H9 (cell line): Measurements from ENCODE around the gene ARHGAP40. TPM values are rescaled to one million over a fixed set of nuclear protein-coding genes. Genes with fewer than 3 reads are reported as not detected.

Experiments
- DNase-seq: peaks from one replicate; pipeline ENCODE4 v3.0.0-alpha.2; 2017
- H2AFZ ChIP-seq: one replicate; pipeline ENCODE4 v1.6.1; 2013; ENCODE audit warnings: mild to moderate bottlenecking, low read length, control low read depth, moderate library complexity
- H2AK5ac ChIP-seq: 2 replicates; pipeline ENCODE4 v1.6.1; 2013; ENCODE audit warnings: low read length, control low read depth, mixed read lengths; ENCODE audit not compliant: insufficient read length
- H2BK120ac ChIP-seq: one replicate; pipeline ENCODE4 v1.6.1; 2013; ENCODE audit warnings: low read depth, mild to moderate bottlenecking, low read length, control low read depth, inconsistent platforms; ENCODE audit not compliant: poor library complexity, severe bottlenecking
- H2BK12ac ChIP-seq: 2 replicates; pipeline ENCODE4 v1.6.1; 2013; ENCODE audit warnings: low read length, control low read depth, mixed read lengths, low read depth; ENCODE audit not compliant: insufficient read length
- H2BK15ac ChIP-seq: 2 replicates; pipeline ENCODE4 v1.6.1; 2013; ENCODE audit warnings: low read depth, low read length, control low read depth
- H2BK20ac ChIP-seq: one replicate; pipeline ENCODE4 v1.6.1; 2013; ENCODE audit warnings: low read depth, mild to moderate bottlenecking, low read length, control low read depth, inconsistent platforms; ENCODE audit not compliant: poor library complexity, severe bottlenecking
- H2BK5ac ChIP-seq: 2 replicates; pipeline ENCODE4 v1.6.1; 2013; ENCODE audit warnings: low read length, control low read depth, mixed read lengths; ENCODE audit not compliant: insufficient read length
- H3K14ac ChIP-seq: 2 replicates; pipeline ENCODE4 v1.6.1; 2013; ENCODE audit warnings: low read length, control low read depth; ENCODE audit not compliant: insufficient read depth
- H3K18ac ChIP-seq: 2 replicates; pipeline ENCODE4 v1.6.1; 2013; ENCODE audit warnings: low read depth, mild to moderate bottlenecking, mixed read lengths, low read length, control low read depth; ENCODE audit not compliant: insufficient read length
- H3K23ac ChIP-seq: 2 replicates; pipeline ENCODE4 v1.6.1; 2013; ENCODE audit warnings: low read length, control low read depth, mixed read lengths, low read depth; ENCODE audit not compliant: insufficient read length
- H3K23me2 ChIP-seq: 2 replicates; pipeline ENCODE4 v1.6.1; 2013; ENCODE audit warnings: low read depth, mild to moderate bottlenecking, mixed read lengths, low read length, control low read depth; ENCODE audit not compliant: insufficient read length, poor library complexity, severe bottlenecking
- H3K27ac ChIP-seq: 2 replicates; pipeline ENCODE4 v1.5.1; 2013; ENCODE audit warnings: low read length, control low read depth, mixed read lengths, low read depth; ENCODE audit not compliant: insufficient read length
- H3K27me3 ChIP-seq: 2 replicates; pipeline ENCODE4 v1.6.1; 2013; ENCODE audit warnings: low read length, control low read depth, inconsistent platforms; ENCODE audit not compliant: insufficient read depth
- H3K4ac ChIP-seq: 2 replicates; pipeline ENCODE4 v1.6.1; 2013; ENCODE audit warnings: low read depth, mild to moderate bottlenecking, control low read depth, inconsistent platforms, low read length, moderate library complexity
- H3K4me1 ChIP-seq: 2 replicates; pipeline ENCODE4 v1.6.1; 2013; ENCODE audit warnings: low read length, control low read depth, inconsistent platforms; ENCODE audit not compliant: insufficient read depth
- H3K4me2 ChIP-seq: 2 replicates; pipeline ENCODE4 v1.6.1; 2013; ENCODE audit warnings: low read length, control low read depth, mixed read lengths; ENCODE audit not compliant: insufficient read length, insufficient read depth
- H3K56ac ChIP-seq: 2 replicates; pipeline ENCODE4 v1.6.1; 2013; ENCODE audit warnings: low read depth, mild to moderate bottlenecking, mixed read lengths, low read length, control low read depth; ENCODE audit not compliant: insufficient read length
- H3K79me1 ChIP-seq: 2 replicates; pipeline ENCODE4 v1.6.1; 2013; ENCODE audit warnings: low read depth, mild to moderate bottlenecking, moderate library complexity, low read length, control low read depth, inconsistent platforms; ENCODE audit not compliant: insufficient read depth, poor library complexity, severe bottlenecking
- H3K79me2 ChIP-seq: 2 replicates; pipeline ENCODE4 v1.6.1; 2013; ENCODE audit warnings: low read length, control low read depth, inconsistent platforms; ENCODE audit not compliant: insufficient read depth
- H3K9ac ChIP-seq: 2 replicates; pipeline ENCODE4 v1.6.1; 2013; ENCODE audit warnings: low read length, control low read depth, mixed read lengths; ENCODE audit not compliant: insufficient read length; ENCODE audit errors: extremely low read depth
- H3K9me3 ChIP-seq: one replicate; pipeline ENCODE4 v1.6.1; 2013; ENCODE audit warnings: low read depth, low read length, inconsistent platforms; ENCODE audit not compliant: control insufficient read depth
- H3T11ph ChIP-seq: one replicate; pipeline ENCODE4 v1.6.1; 2013; ENCODE audit warnings: mild to moderate bottlenecking, low read length, control low read depth, inconsistent platforms
- H4K20me1 ChIP-seq: one replicate; pipeline ENCODE4 v1.6.1; 2013; ENCODE audit not compliant: control insufficient read depth, insufficient read length, insufficient read depth
- H4K5ac ChIP-seq: 2 replicates; pipeline ENCODE4 v1.6.1; 2013; ENCODE audit warnings: low read depth, mild to moderate bottlenecking, mixed read lengths, low read length, control low read depth; ENCODE audit not compliant: insufficient read length
- H4K8ac ChIP-seq: replicated peaks from 2 replicates; pipeline ENCODE4 v1.6.1; 2013; ENCODE audit warnings: low read length, control low read depth, mixed read lengths, low read depth; ENCODE audit not compliant: insufficient read length
- H4K91ac ChIP-seq: 2 replicates; pipeline ENCODE4 v1.6.1; 2013; ENCODE audit warnings: low read depth, mild to moderate bottlenecking, moderate library complexity, mixed read lengths, low read length, control low read depth; ENCODE audit not compliant: insufficient read length
- H3K27ac Mint-ChIP-seq, 3 experiments: 2 replicates in 2 of 3; 3 replicates in 1 of 3; pipeline ENCODE4 v1.8.0; 2020 to 2021; ENCODE audit warnings: mixed read lengths in 3 of 3, mild to moderate bottlenecking in 1 of 3, moderate library complexity in 1 of 3
- H3K27me3 Mint-ChIP-seq: 2 replicates; pipeline ENCODE4 v1.8.0; 2021; ENCODE audit warnings: low read depth, mild to moderate bottlenecking, moderate library complexity, mixed read lengths
- H3K36me3 Mint-ChIP-seq, 3 experiments: 2 replicates in 2 of 3; 3 replicates in 1 of 3; pipeline ENCODE4 v1.8.0; 2020 to 2021; ENCODE audit warnings: low read depth in 3 of 3, mixed read lengths in 3 of 3; ENCODE audit not compliant: insufficient read depth in 1 of 3
- H3K4me1 Mint-ChIP-seq, 2 experiments: 2 replicates each; pipeline ENCODE4 v1.8.0; 2020; ENCODE audit warnings: mixed read lengths in 2 of 2
- H3K4me3 Mint-ChIP-seq, 2 experiments: 2 replicates in 1 of 2; 3 replicates in 1 of 2; pipeline ENCODE4 v1.8.0; 2020 to 2021; ENCODE audit warnings: mild to moderate bottlenecking in 2 of 2, mixed read lengths in 2 of 2, moderate library complexity in 1 of 2
- H3K9me3 Mint-ChIP-seq, 2 experiments: 2 replicates in 1 of 2; 3 replicates in 1 of 2; pipeline ENCODE4 v1.8.0; 2020; ENCODE audit warnings: mild to moderate bottlenecking in 2 of 2, mixed read lengths in 2 of 2, moderate library complexity in 1 of 2
- WGBS: extraction: QIAGEN DNeasy Blood & Tissue Kit; methylation state at CpG from one replicate; pipeline ENCODE4 v1.1.7; 2013; ENCODE audit warnings: missing lambda C conversion rate, low lambda C conversion rate, mixed read lengths; ENCODE audit not compliant: insufficient read length; ENCODE audit errors: extremely low coverage; 5-methylcytosine and 5-hydroxymethylcytosine counted together
- total RNA-seq: library from RNA; stranded (reverse); gene quantifications from 2 replicates; pipeline ENCODE4 v1.2.1, GENCODE V29; 2021
- TF ChIP-seq, protein P1 (sequence below): fragments of 200-600 bp; sonication (generic); conservative IDR thresholded peaks from 3 replicates; pipeline ENCODE4 v1.8.0; 2021; ENCODE audit warnings: antibody characterized with exemption, mild to moderate bottlenecking

ARHGAP40 gene
- total RNA-seq, 1 experiment from 2014 or later = 0.17 TPM

DNA sequence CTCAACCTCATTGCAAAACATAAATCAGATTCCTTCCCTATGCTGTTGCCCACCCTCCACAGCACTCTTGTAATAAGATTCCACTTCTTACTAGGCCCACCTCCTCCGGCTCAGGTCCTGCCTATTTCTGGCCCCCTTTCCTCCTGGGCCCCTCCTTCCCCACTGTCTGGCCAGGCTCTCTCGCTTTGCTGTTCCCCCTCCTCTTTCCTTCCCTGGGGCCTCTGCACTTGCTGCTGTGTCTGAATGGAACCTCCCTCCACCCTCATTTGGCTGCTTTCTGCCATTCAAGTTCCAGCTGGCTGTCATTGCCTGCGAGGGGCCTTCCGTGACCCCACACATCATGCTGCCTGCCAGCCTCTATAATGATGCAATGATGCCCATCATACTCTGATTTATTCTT is 38.9 kb downstream of the ARHGAP40 start:
- H2AFZ ChIP-seq = no peak overlapping the region
- no peak overlapping the region for H2AK5ac ChIP-seq
- H4K20me1 ChIP-seq = no peaks in the 10 kb centered on the region
- no peak overlapping the region for H2BK120ac ChIP-seq
- no peak overlapping the region for H4K8ac ChIP-seq
- H3K9me3 ChIP-seq = no peaks in the 10 kb centered on the region
- H2BK20ac ChIP-seq = no peak overlapping the region
- H3K9ac ChIP-seq = no peak overlapping the region
- no peak overlapping the region for H4K91ac ChIP-seq
- H3K27ac Mint-ChIP-seq = no peak overlapping the region
- no peak overlapping the region for H3K4me2 ChIP-seq
- H3K27me3 Mint-ChIP-seq = peaks cover 44% of the 10 kb centered on the region
- H2BK15ac ChIP-seq = no peak overlapping the region
- no CpG with 5 or more reads among the region's 4 CpGs for WGBS
- H4K5ac ChIP-seq = no peak overlapping the region
- no peaks in the 10 kb centered on the region for H3K79me1 ChIP-seq
- no peak overlapping the region for H3K4me3 Mint-ChIP-seq
- H3K4me1 ChIP-seq = no peaks in the 10 kb centered on the region
- peaks cover 8% of the 10 kb centered on the region; the same call in 1 of the 2 replicates for H3K27me3 ChIP-seq
- TF ChIP-seq, protein P1, sequence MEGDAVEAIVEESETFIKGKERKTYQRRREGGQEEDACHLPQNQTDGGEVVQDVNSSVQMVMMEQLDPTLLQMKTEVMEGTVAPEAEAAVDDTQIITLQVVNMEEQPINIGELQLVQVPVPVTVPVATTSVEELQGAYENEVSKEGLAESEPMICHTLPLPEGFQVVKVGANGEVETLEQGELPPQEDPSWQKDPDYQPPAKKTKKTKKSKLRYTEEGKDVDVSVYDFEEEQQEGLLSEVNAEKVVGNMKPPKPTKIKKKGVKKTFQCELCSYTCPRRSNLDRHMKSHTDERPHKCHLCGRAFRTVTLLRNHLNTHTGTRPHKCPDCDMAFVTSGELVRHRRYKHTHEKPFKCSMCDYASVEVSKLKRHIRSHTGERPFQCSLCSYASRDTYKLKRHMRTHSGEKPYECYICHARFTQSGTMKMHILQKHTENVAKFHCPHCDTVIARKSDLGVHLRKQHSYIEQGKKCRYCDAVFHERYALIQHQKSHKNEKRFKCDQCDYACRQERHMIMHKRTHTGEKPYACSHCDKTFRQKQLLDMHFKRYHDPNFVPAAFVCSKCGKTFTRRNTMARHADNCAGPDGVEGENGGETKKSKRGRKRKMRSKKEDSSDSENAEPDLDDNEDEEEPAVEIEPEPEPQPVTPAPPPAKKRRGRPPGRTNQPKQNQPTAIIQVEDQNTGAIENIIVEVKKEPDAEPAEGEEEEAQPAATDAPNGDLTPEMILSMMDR = no peak
- H2BK5ac ChIP-seq = no peak overlapping the region
- no peak for DNase-seq
- H3K36me3 Mint-ChIP-seq = no peaks in the 10 kb centered on the region
- H3K23me2 ChIP-seq = no peaks in the 10 kb centered on the region
- no peak overlapping the region for H3K56ac ChIP-seq
- no peak overlapping the region for H3K4ac ChIP-seq
- H3K27ac ChIP-seq = no peak overlapping the region
- H3K18ac ChIP-seq = no peak overlapping the region
- H3K4me1 Mint-ChIP-seq = peaks cover 3 to 8% of the 10 kb centered on the region in 2 experiments
- H3T11ph ChIP-seq = no peak overlapping the region
- H2BK12ac ChIP-seq = no peak overlapping the region
- H3K79me2 ChIP-seq = no peaks in the 10 kb centered on the region
- no peak overlapping the region for H3K23ac ChIP-seq
- H3K9me3 Mint-ChIP-seq = no peaks in the 10 kb centered on the region
- H3K14ac ChIP-seq = no peak overlapping the region
